Bronchial epithelial cell (primary cell): ENCODE measurements around the gene PPARD. TPM values are rescaled to one million over a fixed set of nuclear protein-coding genes. Genes with fewer than 3 reads are reported as not detected.

Experiments used
- DNase-seq: peaks from one replicate; pipeline ENCODE4 v3.0.0-alpha.2; 2010; ENCODE audit warnings: low read depth
- FAIRE-seq: peaks from 2 replicates; lab custom pipeline; 2011; peaks lifted over from hg19 to GRCh38; lab: Jason Lieb, UNC
- H3K27me3 ChIP-seq: 2 replicates; pipeline ENCODE4 v1.5.1; 2011; ENCODE audit warnings: low read length; ENCODE audit not compliant: control insufficient read depth, insufficient read depth
- H3K36me3 ChIP-seq: 2 replicates; pipeline ENCODE4 v1.5.1; 2011; ENCODE audit warnings: low read length; ENCODE audit not compliant: control insufficient read depth, insufficient read depth
- H3K4me3 ChIP-seq: 2 replicates; pipeline ENCODE4 v1.5.1; 2011; ENCODE audit warnings: mild to moderate bottlenecking, low read depth, low read length, control low read depth
- total RNA-seq: library from RNA; depleted of rRNA; stranded (reverse); fragments of >200 nt; gene quantifications from 2 replicates; pipeline ENCODE4 v1.2.1, GENCODE V29; 2014
- TF ChIP-seq, protein P1 (sequence below): IDR thresholded peaks from 2 replicates; pipeline ENCODE4 v1.5.1; 2011; ENCODE audit warnings: mild to moderate bottlenecking, moderate library complexity, low read length, control low read depth, inconsistent platforms; ENCODE audit not compliant: insufficient read depth, severe bottlenecking

PPARD gene
- total RNA-seq, 1 donor from 2014 or later: 10.3 TPM

DNA sequence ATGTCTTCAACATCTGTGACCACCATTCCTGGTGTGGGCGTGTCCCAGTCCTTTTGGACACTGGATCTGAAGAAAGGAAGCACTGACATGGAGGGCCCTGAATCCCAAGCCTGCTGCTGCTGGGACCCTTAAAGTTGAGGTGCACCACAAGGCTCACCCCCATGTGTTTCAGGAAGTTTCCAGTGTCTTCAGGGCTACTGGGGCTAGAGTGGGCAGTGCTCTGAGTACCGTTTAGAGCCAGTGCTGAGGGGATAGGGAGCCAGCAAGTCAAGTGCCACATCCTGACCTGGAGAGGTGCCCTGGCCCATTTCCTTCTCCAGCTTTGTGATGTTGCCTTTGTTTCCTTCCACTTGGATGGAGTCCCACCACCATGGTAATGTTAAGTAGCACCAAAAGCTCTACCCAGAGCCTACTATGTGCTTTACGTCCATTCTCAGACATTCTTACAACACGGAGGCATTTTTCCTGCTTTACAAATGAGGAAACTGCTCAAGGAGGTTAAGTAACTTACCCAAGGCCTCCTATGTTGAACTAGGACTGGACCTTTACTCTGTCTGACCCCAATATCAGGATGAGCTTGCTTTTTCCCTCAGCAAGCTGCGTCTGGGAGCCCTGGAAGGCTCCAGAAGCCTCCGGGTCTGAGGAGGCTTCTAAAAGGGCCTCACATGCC is 45.3 kb upstream of the PPARD start:
- Histone ChIP-seq H3K36me3 (peaks cover 7% of the 10 kb centered on the region), H3K4me3 (no peak overlapping the region), H3K27me3 (no peaks in the 10 kb centered on the region)
- FAIRE-seq (no peak), DNase-seq (no peak)
- TF ChIP-seq, protein P1, sequence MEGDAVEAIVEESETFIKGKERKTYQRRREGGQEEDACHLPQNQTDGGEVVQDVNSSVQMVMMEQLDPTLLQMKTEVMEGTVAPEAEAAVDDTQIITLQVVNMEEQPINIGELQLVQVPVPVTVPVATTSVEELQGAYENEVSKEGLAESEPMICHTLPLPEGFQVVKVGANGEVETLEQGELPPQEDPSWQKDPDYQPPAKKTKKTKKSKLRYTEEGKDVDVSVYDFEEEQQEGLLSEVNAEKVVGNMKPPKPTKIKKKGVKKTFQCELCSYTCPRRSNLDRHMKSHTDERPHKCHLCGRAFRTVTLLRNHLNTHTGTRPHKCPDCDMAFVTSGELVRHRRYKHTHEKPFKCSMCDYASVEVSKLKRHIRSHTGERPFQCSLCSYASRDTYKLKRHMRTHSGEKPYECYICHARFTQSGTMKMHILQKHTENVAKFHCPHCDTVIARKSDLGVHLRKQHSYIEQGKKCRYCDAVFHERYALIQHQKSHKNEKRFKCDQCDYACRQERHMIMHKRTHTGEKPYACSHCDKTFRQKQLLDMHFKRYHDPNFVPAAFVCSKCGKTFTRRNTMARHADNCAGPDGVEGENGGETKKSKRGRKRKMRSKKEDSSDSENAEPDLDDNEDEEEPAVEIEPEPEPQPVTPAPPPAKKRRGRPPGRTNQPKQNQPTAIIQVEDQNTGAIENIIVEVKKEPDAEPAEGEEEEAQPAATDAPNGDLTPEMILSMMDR: no peak

DNA sequence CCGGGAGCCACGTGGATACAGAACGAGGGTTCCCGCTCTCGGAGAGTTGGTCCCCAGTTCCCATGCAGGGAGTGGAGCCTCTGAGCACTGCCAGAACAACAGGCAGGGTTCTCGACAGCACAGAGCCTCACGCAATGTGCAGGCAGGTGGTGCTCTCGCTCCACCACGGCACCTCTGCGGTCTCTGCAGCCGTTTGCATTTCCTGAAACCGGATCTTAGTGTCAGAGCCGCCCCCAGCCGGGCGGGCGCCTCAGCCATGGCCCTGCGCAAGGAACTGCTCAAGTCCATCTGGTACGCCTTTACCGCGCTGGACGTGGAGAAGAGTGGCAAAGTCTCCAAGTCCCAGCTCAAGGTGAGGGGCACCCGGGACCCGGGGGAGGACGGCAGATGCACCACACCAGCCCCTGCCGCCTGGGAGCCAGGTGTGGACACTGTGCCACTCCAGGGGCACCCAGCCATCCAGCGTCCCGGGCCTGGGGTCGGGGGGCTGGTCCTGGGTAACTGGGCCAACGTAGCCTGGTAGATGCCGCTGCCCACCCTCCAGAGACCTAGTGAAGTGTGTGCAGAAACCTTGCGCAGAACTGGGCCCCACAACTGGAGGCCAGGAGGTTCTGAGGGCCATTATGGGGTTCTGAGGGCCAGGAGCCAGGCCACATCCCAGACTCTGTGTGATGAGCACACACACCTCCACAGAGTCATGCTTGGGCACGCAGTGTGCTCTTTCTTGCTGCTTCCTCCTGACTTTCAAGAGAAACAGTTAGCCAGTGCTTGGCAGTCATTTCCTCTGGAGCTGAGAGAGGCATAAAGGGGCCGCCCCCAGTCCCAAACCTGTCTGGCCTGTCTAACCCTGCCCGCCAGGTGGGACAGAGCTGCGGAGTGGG is 44.5 kb upstream of the PPARD start, which contains the start of gene DEF6:
TSS of gene DEF6 (plus strand) at position 218 of the 881 bp plus-strand sequence. CDS start at position 257, 39 bp downstream.
- H3K36me3 ChIP-seq: peaks cover 7% of the 10 kb centered on the region
- FAIRE-seq: no peak
- TF ChIP-seq, protein P1: peak; percentile 99
- H3K27me3 ChIP-seq: no peaks in the 10 kb centered on the region
- H3K4me3 ChIP-seq: peak within 1 kb of the TSS; percentile 57
- peak; percentile 91 for DNase-seq

DNA sequence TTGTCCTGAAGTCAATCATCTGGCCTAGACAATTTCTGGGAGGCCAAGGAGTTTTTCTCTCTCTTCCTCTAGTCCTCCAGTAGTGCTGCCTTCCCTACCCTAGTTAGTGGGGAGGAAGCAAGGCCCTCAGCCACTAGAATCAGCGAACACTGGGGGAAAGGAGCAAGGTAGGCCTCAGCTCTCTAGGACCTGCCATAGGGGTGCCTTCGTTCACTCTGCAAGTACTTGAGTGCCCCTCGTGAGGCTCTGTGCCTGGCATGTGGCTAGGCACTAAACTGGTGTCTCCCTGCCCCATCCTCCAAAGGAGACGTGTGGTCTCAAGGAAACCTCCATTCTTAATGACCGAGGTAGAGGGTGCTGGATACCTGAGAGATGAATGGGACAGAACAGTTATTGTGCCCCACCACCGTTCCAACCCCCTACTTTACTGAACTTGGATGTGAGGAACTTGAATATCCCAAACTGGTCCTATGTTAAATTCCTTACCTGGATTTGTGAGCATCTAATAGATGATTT is 43.7 kb upstream of the PPARD start:
- Histone ChIP-seq H3K4me3 (peak overlapping the region; percentile 57), H3K27me3 (no peaks in the 10 kb centered on the region), H3K36me3 (peaks cover 7% of the 10 kb centered on the region)
- TF ChIP-seq, protein P1: no peak
- no peak for FAIRE-seq
- DNase-seq: no peak

DNA sequence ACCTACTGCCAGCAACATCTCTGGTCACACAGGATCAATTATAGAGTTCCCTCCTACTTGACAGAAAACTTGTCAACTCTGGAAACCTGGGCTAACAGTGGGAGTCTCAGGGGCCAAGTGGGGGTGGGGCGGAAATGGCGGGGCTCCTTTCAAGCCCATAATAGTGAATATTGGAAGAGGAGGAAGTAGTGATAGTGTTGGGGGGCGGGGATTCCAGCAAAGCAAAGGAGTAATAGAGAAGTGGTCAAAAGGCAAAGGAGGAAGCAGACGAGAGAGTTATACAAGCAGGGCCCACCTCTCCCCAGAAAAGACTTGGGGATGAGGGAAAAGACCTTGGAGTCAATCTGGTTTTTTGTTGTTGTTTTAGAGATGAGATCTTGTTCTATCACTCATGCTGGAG is 42.7 kb upstream of the PPARD start:
- DNase-seq (no peak), FAIRE-seq (no peak)
- H3K36me3 ChIP-seq: peaks cover 5% of the 10 kb centered on the region
- H3K27me3 ChIP-seq: no peaks in the 10 kb centered on the region
- TF ChIP-seq, protein P1: no peak
- H3K4me3 ChIP-seq: no peak overlapping the region

DNA sequence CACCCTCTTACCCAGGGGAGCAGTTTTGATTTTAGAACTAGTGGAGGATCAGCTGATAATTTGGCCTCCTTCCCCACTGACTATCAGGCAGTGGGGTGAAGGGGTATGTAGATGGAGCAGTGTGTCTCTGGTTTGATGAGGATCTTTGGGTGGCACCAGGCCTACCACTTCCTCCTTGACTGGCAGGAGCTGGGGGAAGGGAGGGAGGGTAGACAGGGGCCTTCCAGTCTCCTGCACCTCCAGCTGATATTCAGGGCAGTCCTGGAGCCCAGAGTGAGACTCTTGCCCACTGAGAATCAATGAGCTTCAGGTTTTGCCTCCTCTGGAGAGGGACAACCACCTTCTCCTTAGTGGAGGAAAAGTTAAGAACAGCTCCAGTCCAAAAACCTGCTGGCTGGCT is 41.5 kb upstream of the PPARD start:
- Histone ChIP-seq H3K27me3 (no peaks in the 10 kb centered on the region), H3K4me3 (no peak overlapping the region), H3K36me3 (no peaks in the 10 kb centered on the region)
- no peak for FAIRE-seq
- DNase-seq: no peak
- TF ChIP-seq, protein P1: no peak
